GM23338 (cell line): ENCODE results near the gene PDE6C. TPM values are rescaled to one million over a fixed set of nuclear protein-coding genes. Genes with fewer than 3 reads are reported as not detected.

Experiments used
- ATAC-seq: fragments of 200-7000 bp; cut with Tn5 transposase; 3 replicates; pipeline ENCODE4 v1.9.1; 2020
- DNase-seq: peaks from one replicate; pipeline ENCODE4 v3.0.0-alpha.2; 2015; ENCODE audit warnings: low spot score
- H2AFZ ChIP-seq: fragments of 200-600 bp; sonication (generic); 2 replicates; pipeline ENCODE4 v1.8.0; 2016; ENCODE audit warnings: antibody characterized with exemption, mild to moderate bottlenecking, moderate library complexity
- H3F3A ChIP-seq: fragments of 200-600 bp; sonication (generic); replicated peaks from 2 replicates; pipeline ENCODE4 v1.8.0; 2017; ENCODE audit warnings: antibody characterized with exemption, mixed run types, low read depth
- H3K27ac ChIP-seq: fragments of 200-600 bp; sonication (generic); 2 replicates; pipeline ENCODE4 v1.6.1; 2016; ENCODE audit warnings: low read depth
- H3K27me3 ChIP-seq: fragments of 200-600 bp; sonication (generic); 2 replicates; pipeline ENCODE4 v1.8.0; 2016; ENCODE audit warnings: mild to moderate bottlenecking, mixed run types, moderate library complexity; ENCODE audit not compliant: insufficient read depth
- H3K36me3 ChIP-seq: fragments of 200-600 bp; sonication (generic); 2 replicates; pipeline ENCODE4 v1.8.0; 2016; ENCODE audit warnings: mild to moderate bottlenecking; ENCODE audit not compliant: insufficient read depth
- H3K4me1 ChIP-seq: fragments of 200-600 bp; sonication (generic); 2 replicates; pipeline ENCODE4 v1.8.0; 2016; ENCODE audit warnings: mild to moderate bottlenecking, moderate library complexity; ENCODE audit not compliant: insufficient read depth
- H3K4me2 ChIP-seq: fragments of 200-600 bp; sonication (generic); 2 replicates; pipeline ENCODE4 v1.7.1; 2017; ENCODE audit warnings: mixed run types
- H3K4me3 ChIP-seq: fragments of 200-600 bp; sonication (generic); 2 replicates; pipeline ENCODE4 v1.6.1; 2016; ENCODE audit warnings: mixed run types
- H3K79me2 ChIP-seq: fragments of 200-600 bp; sonication (generic); replicated peaks from 2 replicates; pipeline ENCODE4 v1.8.0; 2017; ENCODE audit warnings: mild to moderate bottlenecking; ENCODE audit not compliant: insufficient read depth
- H3K9me2 ChIP-seq: fragments of 200-600 bp; sonication (generic); 2 replicates; pipeline ENCODE4 v1.8.0; 2017; ENCODE audit not compliant: insufficient read depth
- H4K20me1 ChIP-seq: fragments of 200-600 bp; sonication (generic); replicated peaks from 2 replicates; pipeline ENCODE4 v1.8.0; 2017; ENCODE audit warnings: mild to moderate bottlenecking; ENCODE audit not compliant: insufficient read depth
- H3K27ac Mint-ChIP-seq: 2 replicates; pipeline ENCODE4 v1.8.0; 2020; ENCODE audit warnings: inconsistent platforms, mild to moderate bottlenecking, moderate library complexity, mixed read lengths
- H3K27me3 Mint-ChIP-seq: 3 replicates; pipeline ENCODE4 v1.8.0; 2022; ENCODE audit warnings: low read depth, mild to moderate bottlenecking, moderate library complexity, mixed read lengths, inconsistent platforms; ENCODE audit not compliant: insufficient read depth, poor library complexity
- H3K36me3 Mint-ChIP-seq: 3 replicates; pipeline ENCODE4 v1.8.0; 2021; ENCODE audit warnings: low read depth, mild to moderate bottlenecking, inconsistent platforms, moderate library complexity, mixed read lengths
- H3K4me1 Mint-ChIP-seq: 3 replicates; pipeline ENCODE4 v1.8.0; 2020; ENCODE audit warnings: mild to moderate bottlenecking, inconsistent platforms, mixed read lengths
- H3K4me3 Mint-ChIP-seq: 3 replicates; pipeline ENCODE4 v1.8.0; 2021; ENCODE audit warnings: moderate library complexity, mild to moderate bottlenecking, inconsistent platforms, mixed read lengths
- H3K9me3 Mint-ChIP-seq: 3 replicates; pipeline ENCODE4 v1.8.0; 2020; ENCODE audit warnings: moderate library complexity, mild to moderate bottlenecking, inconsistent platforms, mixed read lengths
- CREB1 ChIP-seq: fragments of 250-450 bp; sonication (Bioruptor Pico); IDR thresholded peaks from 2 replicates; pipeline ENCODE4 v1.5.0; 2020; ENCODE audit warnings: low read depth, mild to moderate bottlenecking, moderate library complexity
- CTCF ChIP-seq, 2 experiments: fragments of 200-600 bp in 1 of 2; sonication (generic) in 1 of 2; conservative IDR thresholded peaks; 2 replicates each; pipeline versions ENCODE4 v1.5.1 to v1.6.1; 2016 to 2017; ENCODE audit warnings: antibody characterized with exemption in 2 of 2, low read depth in 2 of 2, mild to moderate bottlenecking in 2 of 2, moderate library complexity in 1 of 2
- ETS1 ChIP-seq: IDR thresholded peaks from 2 replicates; pipeline ENCODE4 v1.6.1; 2016; ENCODE audit warnings: antibody characterized with exemption
- JUNB ChIP-seq: IDR thresholded peaks from one replicate; pipeline ENCODE4 v1.6.1; 2016; ENCODE audit warnings: antibody characterized with exemption; ENCODE audit not compliant: unreplicated experiment
- NANOG ChIP-seq: IDR thresholded peaks from 2 replicates; pipeline ENCODE4 v1.6.1; 2016; ENCODE audit warnings: antibody characterized with exemption, borderline replicate concordance
- POLR2AphosphoS5 ChIP-seq: IDR thresholded peaks from 2 replicates; pipeline ENCODE4 v1.6.1; 2016; ENCODE audit warnings: antibody characterized with exemption, low read depth
- ZNF114 ChIP-seq: fragments of 250-450 bp; sonication (Bioruptor Pico); IDR thresholded peaks from 2 replicates; pipeline ENCODE4 v1.5.0; 2020; ENCODE audit warnings: mild to moderate bottlenecking, moderate library complexity
- ZNF331 ChIP-seq: fragments of 250-450 bp; sonication (Bioruptor Pico); IDR thresholded peaks from 2 replicates; pipeline ENCODE4 v1.5.0; 2020; ENCODE audit warnings: low read depth, mild to moderate bottlenecking, moderate library complexity
- polyA plus RNA-seq: library from polyadenylated mRNA; unstranded; fragments of >200 nt; fragmentation: Nextera tagmentation; extraction: Ambion mirVana; gene quantifications from 2 replicates; pipeline ENCODE4 v1.2.1, GENCODE V29; 2016
- total RNA-seq: library from RNA; depleted of rRNA; stranded (reverse); fragments of >200 nt; shearing (Covaris generic); gene quantifications from 2 replicates; pipeline ENCODE4 v1.2.3, GENCODE V29; 2014
- TF ChIP-seq, protein P1 (sequence below): IDR thresholded peaks from one replicate; pipeline ENCODE4 v1.6.1; 2018; ENCODE audit warnings: antibody characterized with exemption; ENCODE audit not compliant: unreplicated experiment

The PDE6C gene
- total and polyA plus RNA-seq, 2 experiments from 2014 or later, result 0.06 TPM; not detected in 1

- TF ChIP-seq, protein P1, sequence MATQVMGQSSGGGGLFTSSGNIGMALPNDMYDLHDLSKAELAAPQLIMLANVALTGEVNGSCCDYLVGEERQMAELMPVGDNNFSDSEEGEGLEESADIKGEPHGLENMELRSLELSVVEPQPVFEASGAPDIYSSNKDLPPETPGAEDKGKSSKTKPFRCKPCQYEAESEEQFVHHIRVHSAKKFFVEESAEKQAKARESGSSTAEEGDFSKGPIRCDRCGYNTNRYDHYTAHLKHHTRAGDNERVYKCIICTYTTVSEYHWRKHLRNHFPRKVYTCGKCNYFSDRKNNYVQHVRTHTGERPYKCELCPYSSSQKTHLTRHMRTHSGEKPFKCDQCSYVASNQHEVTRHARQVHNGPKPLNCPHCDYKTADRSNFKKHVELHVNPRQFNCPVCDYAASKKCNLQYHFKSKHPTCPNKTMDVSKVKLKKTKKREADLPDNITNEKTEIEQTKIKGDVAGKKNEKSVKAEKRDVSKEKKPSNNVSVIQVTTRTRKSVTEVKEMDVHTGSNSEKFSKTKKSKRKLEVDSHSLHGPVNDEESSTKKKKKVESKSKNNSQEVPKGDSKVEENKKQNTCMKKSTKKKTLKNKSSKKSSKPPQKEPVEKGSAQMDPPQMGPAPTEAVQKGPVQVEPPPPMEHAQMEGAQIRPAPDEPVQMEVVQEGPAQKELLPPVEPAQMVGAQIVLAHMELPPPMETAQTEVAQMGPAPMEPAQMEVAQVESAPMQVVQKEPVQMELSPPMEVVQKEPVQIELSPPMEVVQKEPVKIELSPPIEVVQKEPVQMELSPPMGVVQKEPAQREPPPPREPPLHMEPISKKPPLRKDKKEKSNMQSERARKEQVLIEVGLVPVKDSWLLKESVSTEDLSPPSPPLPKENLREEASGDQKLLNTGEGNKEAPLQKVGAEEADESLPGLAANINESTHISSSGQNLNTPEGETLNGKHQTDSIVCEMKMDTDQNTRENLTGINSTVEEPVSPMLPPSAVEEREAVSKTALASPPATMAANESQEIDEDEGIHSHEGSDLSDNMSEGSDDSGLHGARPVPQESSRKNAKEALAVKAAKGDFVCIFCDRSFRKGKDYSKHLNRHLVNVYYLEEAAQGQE, result no peak
- TF ChIP-seq ZNF331 (CRISPR knock-in tag) (no peak), JUNB (no peak)
Observed at GRCh38 chr10:93593254-93593653, 19.1 kb upstream of the PDE6C start (continued).

GRCh38 chr10:93593749-93594148, 18.6 kb upstream of the PDE6C start:
- Histone ChIP-seq H2AFZ (no peak overlapping the region), H3K4me2 (no peak overlapping the region), H3K27ac (no peak overlapping the region), H3K27me3 (peaks cover 9% of the 10 kb centered on the region; the same call in 1 of the 2 replicates), H3K4me1 (peaks cover 16% of the 10 kb centered on the region), H3K79me2 (no peaks in the 10 kb centered on the region), H3F3A (no peaks in the 10 kb centered on the region), H3K9me2 (no peaks in the 10 kb centered on the region; the same call in 1 of the 2 replicates), H3K36me3 (no peaks in the 10 kb centered on the region), H3K4me3 (no peak overlapping the region), H4K20me1 (peaks cover 3% of the 10 kb centered on the region; the same call in 1 of the 2 replicates)
- Mint-ChIP-seq H3K27ac (no peak overlapping the region), H3K4me3 (no peak overlapping the region), H3K4me1 (peaks cover 20% of the 10 kb centered on the region), H3K27me3 (peaks cover 13% of the 10 kb centered on the region), H3K36me3 (no peaks in the 10 kb centered on the region), H3K9me3 (no peaks in the 10 kb centered on the region)
- ATAC-seq (no peak), DNase-seq (no peak)
- TF ChIP-seq ZNF114 (CRISPR knock-in tag), result no peak
- no peak for TF ChIP-seq NANOG
- no peak for TF ChIP-seq ZNF331 (CRISPR knock-in tag)
- no peak for TF ChIP-seq CREB1 (CRISPR knock-in tag)
- no peak for TF ChIP-seq POLR2AphosphoS5
- no peak for TF ChIP-seq ETS1
- no peak for TF ChIP-seq CTCF (conservative IDR thresholded peaks at IDR 0.05; ENCODE audit: low read depth in 2 of 2)
- TF ChIP-seq, protein P1, result no peak
